Neural crest cell (in vitro differentiated cells): ENCODE data around the gene OMA1. TPM values are rescaled to one million over a fixed set of nuclear protein-coding genes. Genes with fewer than 3 reads are reported as not detected.

Experiments
- DNase-seq: peaks from one replicate; pipeline ENCODE4 v3.0.0; 2021; ENCODE audit warnings: low read depth, mixed read lengths, low spot score
- H3K27ac Mint-ChIP-seq: one replicate; pipeline ENCODE4 v1.8.0; 2021; ENCODE audit warnings: mild to moderate bottlenecking, mixed read lengths; ENCODE audit not compliant: unreplicated experiment
- H3K27me3 Mint-ChIP-seq: 2 replicates; pipeline ENCODE4 v1.8.0; 2021; ENCODE audit warnings: low read depth, mild to moderate bottlenecking, mixed read lengths
- H3K36me3 Mint-ChIP-seq: 2 replicates; pipeline ENCODE4 v1.8.0; 2021; ENCODE audit warnings: low read depth, mild to moderate bottlenecking, mixed read lengths
- H3K4me1 Mint-ChIP-seq: 2 replicates; pipeline ENCODE4 v1.8.0; 2021; ENCODE audit warnings: mixed read lengths
- H3K4me3 Mint-ChIP-seq: one replicate; pipeline ENCODE4 v1.8.0; 2021; ENCODE audit warnings: mild to moderate bottlenecking, mixed read lengths
- H3K9me3 Mint-ChIP-seq: 2 replicates; pipeline ENCODE4 v1.8.0; 2021; ENCODE audit warnings: mixed read lengths
- CTCF ChIP-seq: fragments of 200-600 bp; sonication (generic); conservative IDR thresholded peaks from 2 replicates; pipeline ENCODE4 v1.5.0; 2021; ENCODE audit warnings: antibody characterized with exemption, mild to moderate bottlenecking
- total RNA-seq: library from RNA; stranded (reverse); gene quantifications from 2 replicates; pipeline ENCODE4 v1.2.1, GENCODE V29; 2021

OMA1 gene
- total RNA-seq, 1 donor from 2014 or later = 8.1 TPM

- Mint-ChIP-seq H3K4me1 (peaks cover 9% of the 10 kb centered on the region), H3K4me3 (no peak overlapping the region), H3K27me3 (no peaks in the 10 kb centered on the region), H3K36me3 (no peaks in the 10 kb centered on the region), H3K27ac (no peak overlapping the region), H3K9me3 (peaks cover 5% of the 10 kb centered on the region)
- TF ChIP-seq CTCF = no peak
- no peak for DNase-seq
These were observed 114.5 kb downstream of the OMA1 start for GRCh38 chr1:58431901-58432620.

Other genes starting within 250 kb of the OMA1 start
- not detected in 2 replicates for gene TACSTD2, start 30.5 kb upstream of the OMA1 start, total RNA-seq
- gene MYSM1, start 153.3 kb upstream of the OMA1 start, total RNA-seq = 44.0 and 44.8 TPM in 2 replicates
- gene JUN, start 237.3 kb upstream of the OMA1 start, total RNA-seq = 28.7 and 29.0 TPM in 2 replicates